VCaP (cell line): ENCODE data around the gene ACE.
"Not testable (repeated sequence)": the region's sequence is repeated elsewhere in the genome, so short reads cannot be mapped to it uniquely, and the experiment has no call there.

Experiments
- H3K27ac ChIP-seq: fragments of 450-650 bp; 2 replicates; pipeline ENCODE4 v1.5.1; 2017
- TF ChIP-seq, protein P1 (sequence below): fragments of 450-650 bp; conservative IDR thresholded peaks from 2 replicates; pipeline ENCODE4 v1.5.1; 2017; ENCODE audit warnings: mild to moderate bottlenecking, moderate library complexity

ACE gene

GRCh38 chr17:63463771-63464170 lies 13.1 kb upstream of the ACE start:
- TF ChIP-seq, protein P1, sequence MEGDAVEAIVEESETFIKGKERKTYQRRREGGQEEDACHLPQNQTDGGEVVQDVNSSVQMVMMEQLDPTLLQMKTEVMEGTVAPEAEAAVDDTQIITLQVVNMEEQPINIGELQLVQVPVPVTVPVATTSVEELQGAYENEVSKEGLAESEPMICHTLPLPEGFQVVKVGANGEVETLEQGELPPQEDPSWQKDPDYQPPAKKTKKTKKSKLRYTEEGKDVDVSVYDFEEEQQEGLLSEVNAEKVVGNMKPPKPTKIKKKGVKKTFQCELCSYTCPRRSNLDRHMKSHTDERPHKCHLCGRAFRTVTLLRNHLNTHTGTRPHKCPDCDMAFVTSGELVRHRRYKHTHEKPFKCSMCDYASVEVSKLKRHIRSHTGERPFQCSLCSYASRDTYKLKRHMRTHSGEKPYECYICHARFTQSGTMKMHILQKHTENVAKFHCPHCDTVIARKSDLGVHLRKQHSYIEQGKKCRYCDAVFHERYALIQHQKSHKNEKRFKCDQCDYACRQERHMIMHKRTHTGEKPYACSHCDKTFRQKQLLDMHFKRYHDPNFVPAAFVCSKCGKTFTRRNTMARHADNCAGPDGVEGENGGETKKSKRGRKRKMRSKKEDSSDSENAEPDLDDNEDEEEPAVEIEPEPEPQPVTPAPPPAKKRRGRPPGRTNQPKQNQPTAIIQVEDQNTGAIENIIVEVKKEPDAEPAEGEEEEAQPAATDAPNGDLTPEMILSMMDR: no peak
- H3K27ac ChIP-seq: no peak overlapping the region

- no peak overlapping the region for H3K27ac ChIP-seq
- TF ChIP-seq, protein P1: no peak
Observed at GRCh38 chr17:63464691-63465236, 12.1 kb upstream of the ACE start.

GRCh38 chr17:63468099-63468498 lies 8.8 kb upstream of the ACE start:
- not testable (repeated sequence) for H3K27ac ChIP-seq

DNA sequence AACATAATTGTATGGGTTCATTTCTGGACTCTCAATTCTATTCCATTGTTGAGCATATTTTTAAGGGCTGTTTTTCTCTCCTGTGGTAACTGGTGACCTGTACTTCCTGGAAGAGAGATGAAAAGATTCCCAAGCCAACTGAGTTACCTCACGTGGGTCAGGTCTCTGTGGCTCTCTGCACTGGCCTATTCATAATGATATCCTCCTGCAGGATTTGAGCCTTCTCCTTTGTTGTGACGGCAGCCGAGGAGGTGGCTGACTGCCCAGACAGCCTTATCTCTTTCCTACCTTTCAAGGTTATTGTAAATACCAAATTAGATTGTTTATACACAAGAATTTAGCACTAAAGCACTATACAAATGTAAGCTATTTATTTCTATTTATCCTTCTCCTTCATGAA lies 2.7 kb upstream of the ACE start:
- H3K27ac ChIP-seq: peak overlapping the region; percentile 89
- TF ChIP-seq, protein P1: no peak

- H3K27ac ChIP-seq: peak overlapping the region; percentile 89
- TF ChIP-seq, protein P1: no peak
Observed at GRCh38 chr17:63474586-63475460, 2.0 kb upstream of the ACE start.

DNA sequence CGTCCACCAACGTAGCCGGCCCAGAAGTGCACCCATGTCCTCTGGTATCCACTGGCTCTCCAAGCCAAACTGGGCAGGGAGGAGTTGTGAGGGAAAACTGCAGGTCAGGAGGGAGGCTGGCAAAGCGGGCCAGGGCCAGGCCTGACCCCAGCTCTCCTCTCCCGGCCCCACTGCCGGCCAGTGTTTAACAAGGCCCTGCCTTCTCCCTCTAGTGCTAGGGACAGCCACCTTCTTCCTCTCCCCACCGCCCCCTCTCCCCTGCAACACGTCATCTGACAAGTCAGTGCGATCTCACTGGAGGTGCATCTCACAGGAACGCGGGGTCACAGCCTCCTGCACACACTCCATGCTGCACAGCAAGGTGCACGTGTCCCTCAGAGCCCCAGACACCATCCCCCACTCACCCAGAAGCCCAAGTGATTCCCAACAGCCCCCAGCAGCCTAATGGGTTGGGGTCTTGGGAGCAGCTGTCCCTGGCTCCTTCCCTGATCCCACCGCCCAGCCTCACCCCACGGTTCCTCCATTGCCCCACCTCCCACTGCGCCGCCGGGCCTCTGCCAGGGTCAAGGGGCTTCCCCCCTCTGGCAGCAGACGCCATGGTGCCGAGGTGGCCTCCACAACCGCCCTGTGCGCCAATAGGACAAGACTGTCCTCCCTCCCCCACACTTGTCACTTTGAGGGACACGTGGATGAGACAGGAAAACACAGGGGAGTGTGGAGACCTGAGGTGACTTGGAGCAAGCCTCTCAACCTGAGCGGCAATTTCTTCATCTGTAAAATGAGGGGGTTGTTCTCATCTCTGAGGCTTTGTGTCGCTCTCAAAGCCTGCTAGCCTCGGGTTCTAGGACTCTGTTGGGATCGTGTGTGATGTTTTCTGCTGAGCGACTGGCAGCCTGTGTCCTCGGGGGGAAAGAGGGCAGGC lies 1.1 kb upstream of the ACE start:
- H3K27ac ChIP-seq: peak overlapping the region; percentile 89
- TF ChIP-seq, protein P1: no peak

- TF ChIP-seq, protein P1: no peak
- H3K27ac ChIP-seq: peak overlapping the region; percentile 89
Observed at GRCh38 chr17:63476459-63476853, 405 bp upstream of the ACE start.
